ENCODE measurements around the gene ZC3H7B.

Gene ZC3H7B

DNA sequence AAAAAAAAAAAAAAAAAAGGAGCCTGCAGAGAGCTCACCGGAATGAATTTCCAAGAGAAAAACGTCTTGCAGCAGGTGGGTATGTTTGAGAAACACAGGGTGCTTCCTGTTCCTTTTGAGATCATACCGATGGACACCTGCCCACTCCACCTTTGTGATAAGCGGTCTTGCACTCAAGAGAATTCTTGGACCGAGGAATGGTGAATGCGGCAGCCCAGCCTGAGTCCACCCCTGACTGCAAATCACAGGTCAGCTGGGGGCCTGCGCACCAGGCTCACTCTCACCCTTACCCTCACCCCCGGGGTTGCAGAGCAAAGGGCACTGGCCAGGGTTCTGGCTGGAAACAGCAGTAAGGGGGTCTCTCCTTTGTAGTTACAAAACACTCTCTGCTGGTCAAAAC lies 63.6 kb downstream of the ZC3H7B start:
- DNase-seq (ENCODE audit: low spot score) = no peak
- TF ChIP-seq, protein P1, sequence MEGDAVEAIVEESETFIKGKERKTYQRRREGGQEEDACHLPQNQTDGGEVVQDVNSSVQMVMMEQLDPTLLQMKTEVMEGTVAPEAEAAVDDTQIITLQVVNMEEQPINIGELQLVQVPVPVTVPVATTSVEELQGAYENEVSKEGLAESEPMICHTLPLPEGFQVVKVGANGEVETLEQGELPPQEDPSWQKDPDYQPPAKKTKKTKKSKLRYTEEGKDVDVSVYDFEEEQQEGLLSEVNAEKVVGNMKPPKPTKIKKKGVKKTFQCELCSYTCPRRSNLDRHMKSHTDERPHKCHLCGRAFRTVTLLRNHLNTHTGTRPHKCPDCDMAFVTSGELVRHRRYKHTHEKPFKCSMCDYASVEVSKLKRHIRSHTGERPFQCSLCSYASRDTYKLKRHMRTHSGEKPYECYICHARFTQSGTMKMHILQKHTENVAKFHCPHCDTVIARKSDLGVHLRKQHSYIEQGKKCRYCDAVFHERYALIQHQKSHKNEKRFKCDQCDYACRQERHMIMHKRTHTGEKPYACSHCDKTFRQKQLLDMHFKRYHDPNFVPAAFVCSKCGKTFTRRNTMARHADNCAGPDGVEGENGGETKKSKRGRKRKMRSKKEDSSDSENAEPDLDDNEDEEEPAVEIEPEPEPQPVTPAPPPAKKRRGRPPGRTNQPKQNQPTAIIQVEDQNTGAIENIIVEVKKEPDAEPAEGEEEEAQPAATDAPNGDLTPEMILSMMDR (IDR thresholded peaks at IDR 0.05; ENCODE audit: extremely low read depth, missing control alignments) = no peak

DNA sequence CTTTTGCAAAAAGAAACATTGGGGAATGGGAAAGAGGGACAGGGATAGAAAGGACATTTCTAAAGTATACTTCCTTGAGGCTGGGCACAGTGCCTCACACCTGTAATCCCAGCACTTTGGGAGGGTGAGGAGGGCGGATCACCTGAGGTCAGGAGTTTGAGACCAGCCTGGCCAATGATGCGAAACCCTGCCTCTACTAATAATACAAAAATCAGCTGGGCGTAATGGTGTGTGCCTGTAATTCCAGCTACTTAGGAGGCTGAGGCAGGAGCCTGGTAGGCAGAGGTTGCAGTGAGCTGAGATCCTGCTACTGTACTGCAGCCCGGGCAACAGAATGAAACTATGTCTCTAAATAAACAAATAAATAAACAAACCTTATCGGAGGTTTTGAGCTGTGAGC lies 64.1 kb downstream of the ZC3H7B start:
- TF ChIP-seq, protein P1 (IDR thresholded peaks at IDR 0.05; ENCODE audit: extremely low read depth, missing control alignments) = no peak
- DNase-seq (ENCODE audit: low spot score) = no peak

DNA sequence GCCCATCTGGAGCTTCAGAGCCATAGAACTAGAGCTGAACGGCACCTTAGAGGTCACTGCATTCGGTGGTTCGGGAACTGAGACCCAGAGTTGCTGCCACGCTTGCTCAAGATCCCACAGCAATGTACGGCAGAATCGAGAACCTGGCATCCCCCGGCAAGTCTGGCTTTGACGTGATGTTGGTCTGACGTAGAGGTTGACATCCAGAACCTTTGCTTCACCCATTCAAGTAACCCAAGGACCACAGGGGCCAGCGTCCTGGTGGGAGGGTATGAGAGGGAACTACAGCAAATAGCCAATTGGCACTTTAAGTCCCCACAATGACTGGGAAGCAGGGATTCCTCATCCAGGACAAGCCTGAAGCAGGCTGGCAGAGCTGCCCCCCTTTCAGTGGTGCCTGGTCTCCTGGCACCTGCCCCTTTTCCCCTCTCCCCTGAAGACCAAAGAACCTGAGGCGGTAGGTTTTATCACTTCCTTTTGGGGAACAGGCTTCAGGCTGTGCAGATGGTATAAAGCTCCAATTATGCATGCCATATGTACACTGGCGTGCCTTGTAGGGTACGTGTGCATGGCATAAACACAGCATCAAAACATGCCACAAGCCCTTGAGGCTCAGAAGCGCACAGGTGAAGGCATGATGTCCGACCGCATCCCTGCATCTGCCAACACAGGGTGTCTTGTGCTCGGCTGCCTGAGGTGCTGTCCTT lies 65.2 kb downstream of the ZC3H7B start:
- no peak for DNase-seq (ENCODE audit: low spot score)
- TF ChIP-seq, protein P1 (IDR thresholded peaks at IDR 0.05; ENCODE audit: extremely low read depth, missing control alignments) = no peak

DNA sequence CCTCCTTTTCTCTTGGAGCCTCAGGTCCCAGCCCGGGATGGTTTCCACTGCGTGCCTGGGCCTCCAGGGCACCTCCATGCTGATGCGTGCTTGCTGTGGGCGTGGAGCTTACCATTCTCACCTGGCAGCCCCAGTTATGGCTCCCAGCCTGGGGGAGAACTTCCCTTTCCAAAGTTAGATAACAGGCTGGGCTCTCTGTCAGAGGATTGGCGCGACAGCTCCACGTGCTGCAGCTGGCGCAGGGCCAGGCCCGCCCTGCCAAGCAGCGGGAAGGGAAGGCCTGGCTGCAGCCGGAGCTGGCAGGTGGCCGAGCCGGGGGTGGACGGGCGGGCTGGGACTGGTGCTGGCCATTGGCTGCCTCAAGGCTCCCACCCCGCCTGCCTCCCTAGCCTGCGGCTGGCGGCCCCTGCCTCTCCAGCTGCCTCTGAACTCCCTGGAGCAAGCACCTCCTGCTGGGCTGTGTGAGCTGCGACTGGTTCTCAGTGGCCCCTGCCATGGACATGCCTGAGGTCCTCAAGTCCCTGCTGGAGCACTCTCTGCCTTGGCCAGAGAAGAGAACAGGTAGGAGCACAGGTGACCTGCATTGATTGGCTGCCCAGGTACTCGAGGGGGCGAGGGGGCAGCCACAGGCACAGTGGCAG lies 65.8 kb downstream of the ZC3H7B start:
- TF ChIP-seq, protein P1 (IDR thresholded peaks at IDR 0.05; ENCODE audit: extremely low read depth, missing control alignments) = no peak

DNA sequence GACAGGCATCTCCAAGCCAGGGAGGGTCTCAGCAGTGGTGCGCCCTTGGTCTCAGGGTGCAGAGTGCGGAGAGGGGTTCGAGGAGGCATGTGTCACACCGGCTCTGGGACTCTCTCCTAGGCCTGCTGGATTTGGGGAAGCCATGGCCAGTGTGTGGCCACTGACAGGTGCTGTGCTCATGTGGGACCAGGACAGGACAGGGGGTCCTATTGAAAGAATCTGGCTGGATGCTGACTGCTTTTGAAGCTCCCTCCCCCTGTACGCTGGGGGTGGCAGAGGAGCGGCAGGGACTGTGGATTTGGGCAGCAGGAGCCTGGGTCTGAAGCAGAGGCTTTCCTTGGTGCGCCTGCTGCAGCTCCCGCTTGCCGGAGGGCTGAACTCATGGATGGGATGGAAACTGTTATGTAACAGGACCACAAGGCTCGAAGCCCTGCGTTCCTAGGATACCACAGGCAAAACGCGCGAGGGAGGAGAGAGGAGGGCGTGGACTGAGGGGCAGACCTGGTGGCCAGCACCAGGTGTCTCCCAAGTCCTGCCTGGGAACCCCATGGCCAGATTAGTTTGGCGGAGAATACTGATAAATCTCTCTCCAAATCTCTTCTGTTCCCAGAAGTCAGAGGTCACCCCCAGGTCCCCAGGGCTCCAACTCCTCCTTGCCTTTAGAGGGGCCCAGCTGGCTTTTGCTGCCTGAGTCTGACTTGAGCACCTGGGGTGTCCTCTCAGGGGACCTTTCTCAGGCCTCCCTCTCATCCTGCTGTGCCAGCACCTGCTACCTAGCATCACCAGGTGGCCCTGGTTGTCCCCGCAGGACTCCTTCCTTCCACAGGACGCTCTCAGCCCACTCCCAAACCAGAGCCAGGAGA lies 66.6 kb downstream of the ZC3H7B start:
- DNase-seq (ENCODE audit: low spot score) = no peak
- TF ChIP-seq, protein P1 (IDR thresholded peaks at IDR 0.05; ENCODE audit: extremely low read depth, missing control alignments) = no peak

More for the DNA sequence above, 65.8 kb downstream of the ZC3H7B start:
- DNase-seq (ENCODE audit: low spot score) = no peak

DNA sequence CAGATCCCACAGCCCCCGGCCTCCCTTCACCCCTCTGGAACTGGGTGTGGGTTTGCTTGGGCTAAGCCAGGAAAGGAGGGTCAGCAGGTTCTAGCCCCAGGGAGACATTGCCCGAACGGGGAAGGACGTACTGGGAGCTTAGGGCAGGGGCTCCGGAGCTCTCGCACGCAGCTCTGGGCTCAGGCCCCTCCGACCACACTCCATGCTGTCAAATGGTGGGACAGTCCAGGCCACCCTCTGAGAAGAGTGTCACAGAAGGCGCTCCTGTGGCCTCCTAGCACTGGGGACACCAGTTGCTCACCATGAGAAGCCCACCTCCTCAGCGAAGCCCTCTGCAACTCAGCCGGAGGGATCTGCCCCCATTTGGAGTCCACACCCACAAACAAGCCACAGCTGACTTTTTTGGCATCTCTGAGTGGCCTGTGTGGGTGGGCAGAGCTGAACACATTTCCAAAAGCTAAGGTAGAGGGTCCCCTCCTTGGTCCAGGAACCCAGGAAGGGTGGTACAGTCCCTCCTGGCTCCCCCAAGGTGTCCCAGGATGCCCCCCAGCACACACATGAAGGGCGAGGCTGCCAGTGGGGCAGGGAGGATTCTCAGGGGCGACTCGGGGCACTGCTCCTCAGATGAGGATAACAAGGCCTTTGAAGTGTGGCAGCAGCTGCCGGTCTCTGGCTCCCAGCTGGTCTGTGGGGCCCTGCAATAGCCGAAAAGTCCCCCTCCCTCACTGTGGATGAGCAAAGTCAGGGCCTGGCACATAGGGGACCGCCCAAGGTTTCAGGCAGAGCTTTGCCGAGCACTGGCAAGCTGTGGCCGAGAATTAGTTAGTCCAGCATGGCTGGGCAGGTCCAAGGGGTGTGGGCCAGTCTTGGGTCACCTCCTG lies 67.5 kb downstream of the ZC3H7B start:
- TF ChIP-seq, protein P1 (IDR thresholded peaks at IDR 0.05; ENCODE audit: extremely low read depth, missing control alignments) = no peak
- no peak for DNase-seq (ENCODE audit: low spot score)
